Effector memory CD8-positive, alpha-beta T cell (primary cell): Measurements from ENCODE around the gene CCDC186.

Experiments
- ATAC-seq: fragments of 150-1000 bp; cut with Tn5 transposase; replicated peaks from 2 replicates; pipeline ENCODE4 v1.10.0; 2021; ENCODE audit warnings: mild to moderate bottlenecking, moderate library complexity
- DNase-seq, 3 experiments: peaks; one replicate each; pipeline ENCODE4 v3.0.0; 2021
- H3K27ac Mint-ChIP-seq, 2 donors: one replicate each; pipeline ENCODE4 v1.8.0; 2022; ENCODE audit warnings: mild to moderate bottlenecking in 2 of 2, mixed read lengths in 2 of 2, moderate library complexity in 2 of 2
- H3K27me3 Mint-ChIP-seq, 2 donors: one replicate each; pipeline ENCODE4 v1.8.0; 2022; ENCODE audit warnings: mixed read lengths in 2 of 2
- H3K36me3 Mint-ChIP-seq: one replicate; pipeline ENCODE4 v1.8.0; 2022; ENCODE audit warnings: mild to moderate bottlenecking, moderate library complexity, mixed read lengths; ENCODE audit not compliant: insufficient read depth
- H3K4me1 Mint-ChIP-seq, 2 donors: one replicate each; pipeline ENCODE4 v1.8.0; 2022; ENCODE audit warnings: low read depth in 2 of 2, mixed read lengths in 2 of 2
- H3K4me3 Mint-ChIP-seq, 2 donors: one replicate each; pipeline ENCODE4 v1.8.0; 2022; ENCODE audit warnings: mild to moderate bottlenecking in 2 of 2, mixed read lengths in 2 of 2, moderate library complexity in 2 of 2
- H3K9me3 Mint-ChIP-seq, 2 donors: one replicate each; pipeline ENCODE4 v1.8.0; 2022; ENCODE audit warnings: mixed read lengths in 2 of 2

CCDC186 gene

DNA sequence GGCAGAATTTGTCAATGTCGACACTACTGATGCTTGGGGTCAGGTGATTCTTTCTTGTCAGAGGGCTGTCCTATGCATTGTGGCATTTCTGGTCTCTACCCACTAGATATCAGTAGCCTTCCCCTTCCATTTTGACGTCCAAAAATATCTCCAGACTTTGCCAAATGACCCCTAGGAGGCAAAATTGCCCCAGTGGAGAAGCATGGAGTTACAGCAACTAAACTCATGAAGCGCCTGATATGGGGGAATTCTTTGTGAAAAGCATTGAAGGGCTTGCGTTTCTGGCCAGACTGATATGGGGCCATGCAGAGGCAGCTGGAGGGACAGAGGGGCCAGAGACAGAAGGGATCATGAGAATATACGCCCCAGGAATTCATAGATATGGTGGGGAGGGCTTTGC is 86.7 kb downstream of the CCDC186 start:
- H3K27ac Mint-ChIP-seq, result no peak overlapping the region
- H3K27me3 Mint-ChIP-seq, result no peaks in the 10 kb centered on the region
- H3K4me3 Mint-ChIP-seq, result no peak overlapping the region
- peaks cover 3% of the 10 kb centered on the region for H3K36me3 Mint-ChIP-seq
- H3K4me1 Mint-ChIP-seq, result no peaks in the 10 kb centered on the region
- no peak for ATAC-seq
- H3K9me3 Mint-ChIP-seq, result no peaks in the 10 kb centered on the region
- no peak for DNase-seq

DNA sequence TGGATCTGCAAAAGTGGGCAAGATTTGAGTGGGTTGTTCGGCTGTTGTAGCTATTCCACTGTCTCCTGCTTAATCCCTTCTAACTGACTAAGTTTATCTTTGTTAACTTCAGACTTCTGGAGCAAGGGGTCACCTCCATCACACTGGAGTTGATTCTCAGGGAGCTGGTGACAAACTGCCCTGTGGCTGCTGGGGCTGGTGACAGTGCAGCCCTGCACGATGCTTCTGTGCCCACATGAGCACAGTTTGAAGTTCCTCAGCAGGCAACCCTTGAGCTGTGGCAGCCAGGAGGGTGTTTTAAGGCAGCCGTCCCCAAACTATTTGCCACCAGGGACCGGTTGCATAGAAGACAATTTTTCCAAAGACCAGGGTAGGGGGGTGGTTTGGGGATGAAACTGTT is 89.8 kb downstream of the CCDC186 start:
- no peaks in the 10 kb centered on the region for H3K9me3 Mint-ChIP-seq
- H3K36me3 Mint-ChIP-seq, result no peaks in the 10 kb centered on the region
- H3K27me3 Mint-ChIP-seq, result no peaks in the 10 kb centered on the region
- no peak overlapping the region for H3K4me3 Mint-ChIP-seq
- DNase-seq, result no peak
- no peak overlapping the region for H3K27ac Mint-ChIP-seq
- H3K4me1 Mint-ChIP-seq, result no peaks in the 10 kb centered on the region
- peak; percentile 44 for ATAC-seq

DNA sequence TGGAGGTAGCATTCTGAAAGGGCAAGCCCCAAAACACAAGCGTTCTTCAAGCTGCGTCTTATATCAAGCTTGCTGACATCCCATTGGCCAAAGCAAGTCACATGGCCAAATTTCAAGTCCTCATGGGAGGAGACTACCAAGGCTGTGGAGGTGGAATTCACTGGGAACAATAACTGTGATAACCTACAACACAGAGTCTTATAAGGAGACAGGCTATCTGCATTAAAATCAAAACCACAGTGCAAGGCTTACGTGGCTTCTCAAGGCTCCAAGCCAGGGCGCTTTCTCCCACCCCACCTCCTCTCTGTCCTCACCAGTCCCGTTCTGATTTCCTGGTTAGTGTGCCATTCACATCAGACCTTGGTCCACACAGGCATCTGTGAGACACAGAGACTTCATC is 91.0 kb downstream of the CCDC186 start:
- DNase-seq, result no peak
- Mint-ChIP-seq H3K9me3 (no peaks in the 10 kb centered on the region), H3K27me3 (no peaks in the 10 kb centered on the region), H3K4me1 (peaks cover 0 to 3% of the 10 kb centered on the region in 2 donors), H3K4me3 (no peak overlapping the region), H3K27ac (no peak overlapping the region), H3K36me3 (no peaks in the 10 kb centered on the region)
- ATAC-seq, result peak; percentile 60

GRCh38 chr10:114081911-114082583 is 92.0 kb downstream of the CCDC186 start:
- no peaks in the 10 kb centered on the region for H3K36me3 Mint-ChIP-seq
- H3K27me3 Mint-ChIP-seq, result no peaks in the 10 kb centered on the region
- ATAC-seq, result no peak
- H3K4me3 Mint-ChIP-seq, result no peak overlapping the region
- H3K4me1 Mint-ChIP-seq, result peaks cover 0 to 3% of the 10 kb centered on the region in 2 donors
- DNase-seq, result no peak
- H3K27ac Mint-ChIP-seq, result no peak overlapping the region
- no peaks in the 10 kb centered on the region for H3K9me3 Mint-ChIP-seq

DNA sequence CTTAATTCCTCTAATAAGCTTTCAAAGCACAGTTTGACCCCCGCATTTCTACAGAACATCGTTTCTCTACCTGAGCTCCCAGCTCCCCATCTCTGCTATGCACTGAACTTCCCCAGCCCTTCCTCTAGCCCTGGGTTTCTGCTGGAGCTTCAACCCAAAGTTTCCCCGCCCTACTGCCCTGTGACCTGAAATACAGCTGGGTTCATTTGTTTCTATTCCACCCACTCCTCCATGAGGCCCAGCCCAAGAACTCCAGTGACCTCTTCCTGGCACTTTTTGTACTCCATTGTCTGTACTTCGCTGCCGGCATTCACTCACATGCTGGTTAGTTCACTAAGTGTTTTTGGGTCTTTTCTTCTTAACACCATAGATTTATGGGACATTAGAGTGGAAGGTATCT is 94.6 kb downstream of the CCDC186 start:
- Mint-ChIP-seq H3K4me1 (peaks cover 0 to 3% of the 10 kb centered on the region in 2 donors), H3K27ac (no peak overlapping the region), H3K9me3 (no peaks in the 10 kb centered on the region), H3K4me3 (no peak overlapping the region), H3K36me3 (no peaks in the 10 kb centered on the region), H3K27me3 (no peaks in the 10 kb centered on the region)
- no peak for DNase-seq
- ATAC-seq, result no peak

DNA sequence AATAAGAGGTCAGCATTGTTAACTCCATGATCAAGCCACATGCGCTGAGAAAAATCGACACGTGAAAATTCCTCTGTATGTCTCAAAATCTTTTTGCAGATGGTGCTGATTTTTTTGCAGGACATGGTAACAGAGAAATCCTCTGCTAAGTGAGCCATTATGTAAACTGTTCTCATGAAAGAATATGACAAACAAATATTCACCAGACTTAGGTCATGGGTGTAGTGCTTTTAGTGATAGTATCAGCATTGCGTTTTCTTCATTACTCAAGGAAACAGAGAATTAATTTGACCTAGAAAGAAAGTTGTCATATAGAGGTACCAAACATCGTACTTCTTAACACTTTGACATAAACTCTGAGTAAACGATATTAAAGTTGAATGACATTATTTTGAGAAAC is 95.7 kb downstream of the CCDC186 start:
- no peak overlapping the region for H3K4me3 Mint-ChIP-seq
- H3K27ac Mint-ChIP-seq, result peak overlapping the region in 1 of 2 donors; percentile 77
- no peak for ATAC-seq
- H3K9me3 Mint-ChIP-seq, result no peaks in the 10 kb centered on the region
- no peaks in the 10 kb centered on the region for H3K27me3 Mint-ChIP-seq
- DNase-seq, result no peak
- peaks cover 5 to 10% of the 10 kb centered on the region in 2 donors for H3K4me1 Mint-ChIP-seq
- H3K36me3 Mint-ChIP-seq, result no peaks in the 10 kb centered on the region

- no peak for ATAC-seq
- Mint-ChIP-seq H3K36me3 (no peaks in the 10 kb centered on the region), H3K4me3 (no peak overlapping the region), H3K27me3 (no peaks in the 10 kb centered on the region), H3K27ac (peak overlapping the region in 1 of 2 donors; percentile 77), H3K4me1 (peaks cover 5 to 10% of the 10 kb centered on the region in 2 donors), H3K9me3 (no peaks in the 10 kb centered on the region)
- no peak for DNase-seq
Observed at GRCh38 chr10:114077815-114078219, 96.2 kb downstream of the CCDC186 start.

DNA sequence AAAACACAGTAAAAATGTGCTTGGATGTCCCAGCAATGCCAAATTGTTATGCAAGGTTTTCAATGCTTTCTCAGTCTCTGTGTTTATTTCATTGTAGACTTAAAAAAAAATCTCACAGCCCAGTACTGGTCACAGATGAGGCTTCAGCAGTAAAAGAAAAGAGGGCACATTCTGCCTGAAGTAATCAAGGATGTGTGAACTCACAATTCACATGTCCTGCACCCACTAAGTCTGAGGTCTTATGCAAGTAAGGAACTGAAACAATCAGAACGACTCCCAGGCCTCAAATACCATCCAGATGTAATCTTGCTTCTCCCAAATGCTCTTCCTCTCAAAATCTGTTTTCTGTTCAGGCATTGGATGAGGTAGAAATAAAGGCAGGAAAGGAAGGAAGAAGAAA is 96.7 kb downstream of the CCDC186 start:
- H3K36me3 Mint-ChIP-seq, result no peaks in the 10 kb centered on the region
- no peaks in the 10 kb centered on the region for H3K9me3 Mint-ChIP-seq
- DNase-seq (no peak), ATAC-seq (no peak)
- H3K27me3 Mint-ChIP-seq, result no peaks in the 10 kb centered on the region
- H3K4me3 Mint-ChIP-seq, result no peak overlapping the region
- peaks cover 5 to 10% of the 10 kb centered on the region in 2 donors for H3K4me1 Mint-ChIP-seq
- no peak overlapping the region for H3K27ac Mint-ChIP-seq

- Mint-ChIP-seq H3K9me3 (no peaks in the 10 kb centered on the region), H3K4me1 (peaks cover 5 to 10% of the 10 kb centered on the region in 2 donors), H3K27ac (peak overlapping the region in 1 of 2 donors; percentile 38), H3K36me3 (no peaks in the 10 kb centered on the region), H3K4me3 (no peak overlapping the region), H3K27me3 (no peaks in the 10 kb centered on the region)
- DNase-seq, result no peak
- ATAC-seq, result no peak
Observed at GRCh38 chr10:114075093-114075492, 98.9 kb downstream of the CCDC186 start.

DNA sequence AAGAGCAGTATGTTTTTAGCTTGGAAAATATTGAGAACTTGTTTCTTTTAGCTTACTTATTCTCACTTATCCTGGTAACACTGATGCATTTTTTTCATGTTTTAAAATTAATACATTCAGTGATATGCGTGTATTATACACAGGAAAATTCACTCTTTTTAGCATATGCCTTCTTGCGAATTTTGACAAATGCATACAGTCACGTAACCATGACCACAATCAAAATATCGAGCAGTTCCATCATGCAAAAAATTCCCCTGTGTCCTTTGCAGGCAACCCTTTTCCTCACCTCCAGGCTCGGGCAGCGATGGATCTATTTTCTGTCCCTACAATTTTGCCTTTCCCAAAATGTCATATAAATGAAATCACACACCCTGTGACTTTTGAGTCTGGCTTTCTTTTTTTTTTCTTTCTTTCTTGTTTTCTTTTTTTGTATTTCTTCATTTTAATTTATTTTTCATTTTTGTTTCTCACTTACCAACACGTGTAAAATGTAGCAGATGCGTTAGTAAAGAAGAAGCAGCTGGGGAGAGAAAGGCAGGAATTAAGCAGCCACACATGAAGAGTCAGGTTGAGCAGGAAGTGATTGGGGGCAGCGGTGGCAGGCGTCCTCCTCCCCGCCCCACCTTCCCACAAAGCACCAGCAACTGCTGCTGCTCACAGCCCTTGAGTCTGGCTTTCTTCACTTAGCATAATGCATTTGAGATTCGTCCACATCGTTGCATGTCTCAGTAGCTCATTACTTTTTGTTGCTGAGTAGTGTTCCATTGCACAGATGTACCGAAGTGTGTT is 100.4 kb downstream of the CCDC186 start:
- no peaks in the 10 kb centered on the region for H3K9me3 Mint-ChIP-seq
- H3K36me3 Mint-ChIP-seq, result no peaks in the 10 kb centered on the region
- DNase-seq (peak; percentile 22 to 34 (median 26)), ATAC-seq (peak; percentile 98)
- no peaks in the 10 kb centered on the region for H3K27me3 Mint-ChIP-seq
- H3K27ac Mint-ChIP-seq, result peak overlapping the region in 1 of 2 donors; percentile 55
- H3K4me1 Mint-ChIP-seq, result peaks cover 5 to 8% of the 10 kb centered on the region in 2 donors
- peak overlapping the region; percentile 28 to 47 for H3K4me3 Mint-ChIP-seq

GRCh38 chr10:114071178-114071577 is 102.8 kb downstream of the CCDC186 start:
- Mint-ChIP-seq H3K27ac (no peak overlapping the region), H3K36me3 (peaks cover 2% of the 10 kb centered on the region), H3K27me3 (no peaks in the 10 kb centered on the region), H3K9me3 (no peaks in the 10 kb centered on the region), H3K4me3 (no peak overlapping the region), H3K4me1 (peaks cover 10 to 12% of the 10 kb centered on the region in 2 donors)
- ATAC-seq, result no peak
- DNase-seq, result no peak
